CD14-positive monocyte (primary cell): ENCODE measurements around the gene DTL. TPM values are rescaled to one million over a fixed set of nuclear protein-coding genes. Genes with fewer than 3 reads are reported as not detected.

Experiments used
- DNase-seq, 3 donors: peaks; one replicate each; pipeline ENCODE4 v3.0.0-alpha.2; 2011 to 2022
- H2AFZ ChIP-seq: 2 replicates; pipeline ENCODE4 v1.6.0; 2012; ENCODE audit warnings: mild to moderate bottlenecking, low read depth, low read length, inconsistent platforms; ENCODE audit not compliant: insufficient read depth, poor library complexity, severe bottlenecking
- H3K27ac ChIP-seq, 2 donors: 1 replicate in 1 of 2; 2 replicates in 1 of 2; pipeline ENCODE4 v1.5.1; 2012 to 2013; ENCODE audit warnings: low read length in 2 of 2, control low read depth in 1 of 2, inconsistent platforms in 1 of 2, low read depth in 1 of 2, mild to moderate bottlenecking in 1 of 2
- H3K27me3 ChIP-seq, 2 donors: one replicate each; pipeline versions ENCODE4 v1.6.0 to v1.6.1; 2011 to 2013; ENCODE audit warnings: low read length in 2 of 2; ENCODE audit not compliant: control insufficient read depth in 2 of 2, insufficient read depth in 2 of 2
- H3K36me3 ChIP-seq, 2 donors: replicated peaks in 1 of 2; 1 replicate in 1 of 2; 2 replicates in 1 of 2; pipeline versions ENCODE4 v1.5.1 to v1.6.1; 2012 to 2013; ENCODE audit warnings: low read length in 2 of 2, control low read depth in 1 of 2, inconsistent platforms in 1 of 2, mild to moderate bottlenecking in 1 of 2; ENCODE audit not compliant: insufficient read depth in 2 of 2, control insufficient read depth in 1 of 2
- H3K4me1 ChIP-seq, 2 donors: 1 replicate in 1 of 2; 2 replicates in 1 of 2; pipeline versions ENCODE4 v1.5.1 to v1.6.1; 2012 to 2013; ENCODE audit warnings: low read length in 2 of 2, control low read depth in 1 of 2, inconsistent platforms in 1 of 2, mild to moderate bottlenecking in 1 of 2, moderate library complexity in 1 of 2; ENCODE audit not compliant: insufficient read depth in 2 of 2, control insufficient read depth in 1 of 2
- H3K4me2 ChIP-seq: replicated peaks from 2 replicates; pipeline ENCODE3; 2012; ENCODE audit warnings: low read length, moderate library complexity, mild to moderate bottlenecking; ENCODE audit not compliant: poor library complexity, severe bottlenecking; ENCODE audit errors: extremely low read depth
- H3K4me3 ChIP-seq, 3 experiments: fragments of 200-600 bp in 1 of 3; sonication (generic) in 1 of 3; replicated peaks in 1 of 3; 1 replicate in 2 of 3; 2 replicates in 1 of 3; pipeline ENCODE4 v1.5.1; 2011 to 2013; ENCODE audit warnings: low read length in 3 of 3, mild to moderate bottlenecking in 3 of 3, control low read depth in 2 of 3, low read depth in 2 of 3, inconsistent platforms in 1 of 3, moderate library complexity in 1 of 3
- H3K79me2 ChIP-seq: 2 replicates; pipeline ENCODE4 v1.6.0; 2012; ENCODE audit warnings: mild to moderate bottlenecking, control low read depth, inconsistent platforms, low read length, moderate library complexity; ENCODE audit not compliant: insufficient read depth
- H3K9ac ChIP-seq: 2 replicates; pipeline ENCODE4 v1.6.0; 2017; ENCODE audit warnings: low read length, mild to moderate bottlenecking; ENCODE audit not compliant: insufficient read depth, poor library complexity, severe bottlenecking
- H3K9me3 ChIP-seq, 2 donors: replicated peaks in 1 of 2; 1 replicate in 1 of 2; 2 replicates in 1 of 2; pipeline versions ENCODE4 v1.5.1 to v1.6.1; 2012 to 2013; ENCODE audit warnings: low read length in 2 of 2, control low read depth in 1 of 2; ENCODE audit not compliant: control insufficient read depth in 1 of 2, insufficient read depth in 1 of 2
- H4K20me1 ChIP-seq: 2 replicates; pipeline ENCODE4 v1.6.0; 2012; ENCODE audit warnings: mild to moderate bottlenecking, low read length, control low read depth, moderate library complexity; ENCODE audit not compliant: insufficient read depth
- H3K27ac Mint-ChIP-seq, 7 donors: one replicate each; pipeline ENCODE4 v1.8.0; 2020; ENCODE audit warnings: mild to moderate bottlenecking in 7 of 7, mixed read lengths in 7 of 7, moderate library complexity in 6 of 7, inconsistent platforms in 2 of 7
- H3K27me3 Mint-ChIP-seq, 3 donors: one replicate each; pipeline ENCODE4 v1.8.0; 2021 to 2022; ENCODE audit warnings: low read depth in 3 of 3, mild to moderate bottlenecking in 3 of 3, mixed read lengths in 3 of 3, moderate library complexity in 3 of 3, inconsistent platforms in 1 of 3
- H3K36me3 Mint-ChIP-seq, 2 donors: one replicate each; pipeline ENCODE4 v1.8.0; 2020; ENCODE audit warnings: mixed read lengths in 2 of 2, inconsistent platforms in 1 of 2, mild to moderate bottlenecking in 1 of 2
- H3K4me1 Mint-ChIP-seq: one replicate; pipeline ENCODE4 v1.8.0; 2020; ENCODE audit warnings: mild to moderate bottlenecking, mixed read lengths
- H3K4me3 Mint-ChIP-seq, 2 donors: one replicate each; pipeline ENCODE4 v1.8.0; 2020; ENCODE audit warnings: mild to moderate bottlenecking in 2 of 2, mixed read lengths in 2 of 2, moderate library complexity in 1 of 2
- H3K9me3 Mint-ChIP-seq, 7 donors: one replicate each; pipeline ENCODE4 v1.8.0; 2020 to 2022; ENCODE audit warnings: mixed read lengths in 7 of 7, mild to moderate bottlenecking in 6 of 7, moderate library complexity in 6 of 7, inconsistent platforms in 2 of 7
- CTCF ChIP-seq: fragments of 200-600 bp; IDR thresholded peaks from one replicate; pipeline ENCODE4 v1.8.0; 2022; ENCODE audit warnings: antibody characterized with exemption, mild to moderate bottlenecking
- WGBS: methylation state at CpG from one replicate; pipeline ENCODE4 v1.1.5; 2013; ENCODE audit warnings: missing lambda C conversion rate; ENCODE audit not compliant: insufficient coverage; 5-methylcytosine and 5-hydroxymethylcytosine counted together
- intact Hi-C, 2 donors: fragments of 100-400 bp; cut with micrococcal nuclease; formaldehyde crosslinking; loops; one replicate each; pipeline versions ENCODE4 v1.15.0 to v1.15.1; 2023
- polyA plus RNA-seq, 3 donors: library from polyadenylated mRNA; depleted of rRNA in 1 of 3; unstranded in 2 of 3; stranded (reverse) in 1 of 3; fragments of 300-500 nt in 2 of 3; fragments of >200 nt in 1 of 3; fragmentation: Illumina TruSeq in 2 of 3; gene quantifications; 1 replicate in 2 of 3; 2 replicates in 1 of 3; pipeline ENCODE4 v1.2.3, GENCODE V29; 2012 to 2021

DTL gene
- polyA plus RNA-seq, 3 donors: not detected

DNA sequence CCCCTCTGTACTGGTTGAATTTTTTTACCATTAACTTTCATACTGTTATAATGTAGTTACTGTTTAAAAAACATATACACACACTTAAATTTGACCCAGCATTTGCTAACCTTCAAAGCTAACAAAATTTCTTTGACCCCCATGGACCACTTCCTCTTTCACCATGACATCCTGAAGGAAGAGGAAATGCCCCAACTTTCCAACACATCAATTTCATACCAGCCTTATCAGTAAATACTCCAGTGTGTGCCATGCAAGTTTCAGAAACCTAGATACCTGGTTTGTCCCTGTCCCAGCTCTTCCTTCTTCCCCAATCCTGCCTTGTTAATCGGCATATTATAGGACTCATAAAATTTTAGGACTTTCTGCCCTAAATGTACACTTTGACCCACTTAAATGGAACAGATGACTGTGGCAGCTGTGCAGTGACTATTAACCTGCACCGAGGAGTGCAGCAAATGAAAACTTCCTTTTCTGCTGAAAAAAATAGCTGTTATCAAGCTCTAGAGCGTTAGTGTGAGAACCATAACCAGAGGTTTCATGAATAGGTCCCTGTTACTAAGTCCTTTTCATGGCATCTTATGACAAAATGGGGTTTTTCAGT, 54.1 kb downstream of the DTL start:
- Histone ChIP-seq H3K27me3 (no peaks in the 10 kb centered on the region), H3K79me2 (peaks cover 13% of the 10 kb centered on the region), H3K4me2 (peak overlapping the region; percentile 36), H3K4me1 (peaks cover 13 to 23% of the 10 kb centered on the region in 2 donors), H3K9ac (no peak overlapping the region), H3K9me3 (no peaks in the 10 kb centered on the region), H3K27ac (peak overlapping the region in 1 of 2 donors; percentile 53), H4K20me1 (no peaks in the 10 kb centered on the region), H3K36me3 (peaks cover 0 to 11% of the 10 kb centered on the region in 2 donors), H3K4me3 (peak overlapping the region in 1 of 3 experiments; percentile 8), H2AFZ (no peak overlapping the region)
- Mint-ChIP-seq H3K27me3 (no peaks in the 10 kb centered on the region), H3K4me1 (peaks cover 25% of the 10 kb centered on the region), H3K9me3 (no peaks in the 10 kb centered on the region), H3K36me3 (peaks cover 9 to 33% of the 10 kb centered on the region in 2 donors), H3K4me3 (peak overlapping the region in 1 of 2 donors; percentile 2), H3K27ac (peak overlapping the region in 5 of 7 donors; percentile 12 to 71 (median 59))
- peak in 2 of 3 donors; percentile 35 to 41 for DNase-seq
- 27% methylated on average over 3 of the region's 3 CpGs for WGBS
- intact Hi-C loops: no loop called here
- TF ChIP-seq CTCF: no peak

DNA sequence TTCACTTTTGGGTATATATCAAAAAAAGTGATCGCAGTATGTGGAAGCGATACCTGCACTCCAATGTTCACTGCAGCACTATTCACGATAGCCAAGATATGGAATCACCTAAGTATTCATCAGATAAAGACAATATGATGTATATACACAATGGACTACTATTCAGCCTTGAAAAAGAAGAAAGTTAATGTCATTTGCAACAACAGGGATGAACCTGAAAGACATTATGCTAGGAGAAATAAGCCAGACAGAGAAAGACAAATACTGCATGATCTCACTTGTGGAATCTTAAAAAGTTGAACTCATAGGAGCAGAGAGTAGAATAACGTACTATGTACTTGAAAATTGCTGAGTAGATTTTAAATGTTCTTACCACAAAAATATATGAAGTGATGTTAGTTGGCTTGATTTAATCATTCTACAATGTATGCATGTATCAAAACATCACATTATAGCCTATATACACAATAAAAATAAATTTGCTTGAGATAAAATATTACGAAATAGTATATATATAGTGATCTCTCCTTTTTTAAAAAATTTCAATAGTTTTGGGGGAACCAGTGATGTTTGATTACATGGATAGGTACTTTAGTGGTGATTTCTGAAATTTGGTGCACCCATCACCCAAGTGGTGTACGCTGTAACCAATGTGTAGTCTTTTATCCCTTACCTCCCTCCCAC, 56.0 kb downstream of the DTL start:
- intact Hi-C loops: no loop called here

More for the DNA sequence above, 56.0 kb downstream of the DTL start:
- Histone ChIP-seq H4K20me1 (no peaks in the 10 kb centered on the region), H3K79me2 (peaks cover 27% of the 10 kb centered on the region), H3K9ac (no peak overlapping the region), H3K4me2 (no peak overlapping the region), H3K27me3 (no peaks in the 10 kb centered on the region), H3K9me3 (no peaks in the 10 kb centered on the region), H3K27ac (no peak overlapping the region), H3K4me1 (peaks cover 13 to 23% of the 10 kb centered on the region in 2 donors), H2AFZ (no peak overlapping the region), H3K36me3 (peaks cover 0 to under 1% of the 10 kb centered on the region in 2 donors), H3K4me3 (no peak overlapping the region)
- H3K4me1 Mint-ChIP-seq: peaks cover 25% of the 10 kb centered on the region
- H3K27me3 Mint-ChIP-seq: no peaks in the 10 kb centered on the region
- peaks cover 10 to 30% of the 10 kb centered on the region in 2 donors for H3K36me3 Mint-ChIP-seq
- no CpG with 5 or more reads among the region's 6 CpGs for WGBS
- H3K27ac Mint-ChIP-seq: no peak overlapping the region
- H3K4me3 Mint-ChIP-seq: no peak overlapping the region
- no peak for DNase-seq
- peaks cover 0 to 7% (median 0%) of the 10 kb centered on the region in 7 donors for H3K9me3 Mint-ChIP-seq
- no peak for TF ChIP-seq CTCF
